ENCODE data around the gene CHCHD4. TPM values are rescaled to one million over a fixed set of nuclear protein-coding genes. Genes with fewer than 3 reads are reported as not detected.

Gene CHCHD4
- total RNA-seq, 4 donors from 2014 or later, result 15.1 to 20.2 (median 16.0) TPM

GRCh38 chr3:14157951-14158350 lies 33.3 kb upstream of the CHCHD4 start:
- Histone ChIP-seq H3K27me3 (no peaks in the 10 kb centered on the region), H3K4me1 (no peaks in the 10 kb centered on the region), H3K27ac (no peak overlapping the region), H3K36me3 (peaks cover 85 to 87% of the 10 kb centered on the region in 2 donors), H3K9me3 (no peaks in the 10 kb centered on the region), H3K4me3 (replicated peaks in 1 of 3) (no peak overlapping the region)
- TF ChIP-seq POLR2A (IDR thresholded peaks at IDR 0.05) (no peak), CTCF (IDR thresholded peaks at IDR 0.05) (no peak)
- DNase-seq, result no peak
- intact Hi-C loops (cut with DNase I), result no loop called here
- WGBS, 2 donors, result 97 to 98% methylated on average over 9 of the region's 9 CpGs

- TF ChIP-seq CTCF (IDR thresholded peaks at IDR 0.05) (no peak), POLR2A (IDR thresholded peaks at IDR 0.05) (no peak)
- Histone ChIP-seq H3K9me3 (no peaks in the 10 kb centered on the region), H3K36me3 (peaks cover 80 to 82% of the 10 kb centered on the region in 2 donors), H3K4me3 (replicated peaks in 1 of 3) (no peak overlapping the region), H3K27me3 (no peaks in the 10 kb centered on the region), H3K4me1 (no peaks in the 10 kb centered on the region), H3K27ac (no peak overlapping the region)
- DNase-seq, result no peak
- intact Hi-C loops (cut with DNase I), result no loop called here
- 94 to 97% methylated on average over 13 of the region's 13 CpGs for WGBS, 2 donors
Measured at GRCh38 chr3:14156843-14157561, 32.3 kb upstream of the CHCHD4 start.

- Histone ChIP-seq H3K4me3 (replicated peaks in 1 of 3) (no peak overlapping the region), H3K9me3 (no peaks in the 10 kb centered on the region), H3K36me3 (peaks cover 76 to 79% of the 10 kb centered on the region in 2 donors), H3K27me3 (no peaks in the 10 kb centered on the region), H3K27ac (no peak overlapping the region), H3K4me1 (no peaks in the 10 kb centered on the region)
- TF ChIP-seq CTCF (IDR thresholded peaks at IDR 0.05) (no peak), POLR2A (IDR thresholded peaks at IDR 0.05) (no peak)
- no peak for DNase-seq
- 94 to 98% methylated on average over 7 of the region's 7 CpGs for WGBS, 2 donors
- intact Hi-C loops (cut with DNase I), result no loop called here
Measured at GRCh38 chr3:14156201-14156600, 31.5 kb upstream of the CHCHD4 start.

- TF ChIP-seq CTCF (IDR thresholded peaks at IDR 0.05) (no peak), POLR2A (IDR thresholded peaks at IDR 0.05) (no peak)
- no peak for DNase-seq
- WGBS, 2 donors, result 91 to 96% methylated on average over 7 of the region's 7 CpGs
- intact Hi-C loops (cut with DNase I), result no loop called here
- H3K27ac ChIP-seq, result no peak overlapping the region
- H3K36me3 ChIP-seq, result peaks cover 63 to 67% of the 10 kb centered on the region in 2 donors
- H3K4me3 ChIP-seq (replicated peaks in 1 of 3), result no peak overlapping the region
- H3K4me1 ChIP-seq, result no peaks in the 10 kb centered on the region
- H3K9me3 ChIP-seq, result no peaks in the 10 kb centered on the region
- no peaks in the 10 kb centered on the region for H3K27me3 ChIP-seq
Measured at GRCh38 chr3:14154895-14155440, 30.3 kb upstream of the CHCHD4 start.

- no peaks in the 10 kb centered on the region for H3K27me3 ChIP-seq
- no peak overlapping the region for H3K27ac ChIP-seq
- no peak overlapping the region for H3K4me3 ChIP-seq (replicated peaks in 1 of 3)
- intact Hi-C loops (cut with DNase I), result no loop called here
- peaks cover 56 to 60% of the 10 kb centered on the region in 2 donors for H3K36me3 ChIP-seq
- no peaks in the 10 kb centered on the region for H3K9me3 ChIP-seq
- no peaks in the 10 kb centered on the region for H3K4me1 ChIP-seq
- 90% methylated on average over 5 of the region's 5 CpGs for WGBS, 2 donors
- TF ChIP-seq POLR2A (IDR thresholded peaks at IDR 0.05) (no peak), CTCF (IDR thresholded peaks at IDR 0.05) (no peak)
- DNase-seq, result peak in 1 of 2 donors; percentile 23
Measured at GRCh38 chr3:14154276-14154675, 29.6 kb upstream of the CHCHD4 start.
